Suppressor macrophage (primary cell): ENCODE measurements around the gene ZNF622.
A peak's percentile ranks its signal among the peaks of the same experiment; 100 is the strongest.

Experiments used
- DNase-seq, 4 experiments: peaks; one replicate each; pipeline ENCODE4 v3.0.0-alpha.2; 2020 to 2022
- total RNA-seq, 17 experiments: gene quantifications; one replicate each; lab custom pipeline; 2026; ENCODE audit warnings: mixed read lengths in 6 of 17, inconsistent platforms in 3 of 17; lab: John Stamatoyannopoulos, UW

Gene ZNF622
- total RNA-seq, result 26.0 to 74.7 (median 45.7) reads per million in 17 experiments

GRCh38 chr5:16465544-16466432, at the start of gene ZNF622:
TSS of gene ZNF622 (minus strand) at chr5:16465800. CDS start at chr5:16465665, 135 bp downstream.
- peak; percentile 94 to 97 (median 96) for DNase-seq

- no peak for DNase-seq
Observed at GRCh38 chr5:16510098-16510497, 44.5 kb upstream of the ZNF622 start.

- peak; percentile 26 to 67 (median 59) for DNase-seq
Observed at GRCh38 chr5:16508730-16509531, 43.3 kb upstream of the ZNF622 start.

GRCh38 chr5:16507716-16508115, 42.1 kb upstream of the ZNF622 start:
- no peak for DNase-seq

- DNase-seq, result no peak
Observed at GRCh38 chr5:16505904-16506303, 40.3 kb upstream of the ZNF622 start.

GRCh38 chr5:16505140-16505891, 39.7 kb upstream of the ZNF622 start:
- DNase-seq, result no peak

GRCh38 chr5:16504571-16504970, 39.0 kb upstream of the ZNF622 start:
- no peak for DNase-seq

GRCh38 chr5:16502866-16503265, 37.3 kb upstream of the ZNF622 start:
- DNase-seq, result no peak

- no peak for DNase-seq
Observed at GRCh38 chr5:16500024-16500423, 34.4 kb upstream of the ZNF622 start.

- no peak for DNase-seq
Observed at GRCh38 chr5:16497546-16497945, 31.9 kb upstream of the ZNF622 start.

- no peak for DNase-seq
Observed at GRCh38 chr5:16493261-16493660, 27.7 kb upstream of the ZNF622 start.

- peak in 1 of 4 experiments; percentile 24 for DNase-seq
Observed at GRCh38 chr5:16492398-16493140, 27.0 kb upstream of the ZNF622 start.

- DNase-seq, result no peak
Observed at GRCh38 chr5:16490911-16491310, 25.3 kb upstream of the ZNF622 start.

GRCh38 chr5:16489322-16489791, 23.8 kb upstream of the ZNF622 start:
- DNase-seq, result peak; percentile 26 to 58 (median 40)

- DNase-seq, result no peak
Observed at GRCh38 chr5:16487456-16487855, 21.9 kb upstream of the ZNF622 start.

- no peak for DNase-seq
Observed at GRCh38 chr5:16486711-16487111, 21.1 kb upstream of the ZNF622 start.

GRCh38 chr5:16485656-16486055, 20.1 kb upstream of the ZNF622 start:
- DNase-seq, result no peak

- no peak for DNase-seq
Observed at GRCh38 chr5:16484081-16484480, 18.5 kb upstream of the ZNF622 start.

- DNase-seq, result no peak
Observed at GRCh38 chr5:16483361-16483760, 17.8 kb upstream of the ZNF622 start.

- no peak for DNase-seq
Observed at GRCh38 chr5:16482891-16483290, 17.3 kb upstream of the ZNF622 start.

GRCh38 chr5:16480821-16481538, 15.4 kb upstream of the ZNF622 start:
- DNase-seq, result no peak
